Body of pancreas (tissue), 4 donors: ENCODE measurements around the gene RIMS4. TPM values are rescaled to one million over a fixed set of nuclear protein-coding genes. Genes with fewer than 3 reads are reported as not detected.

Experiments used
- ATAC-seq: fragments of 150-250 bp; one replicate; pipeline ENCODE4 v1.9.1; 2016
- DNase-seq, 4 donors: peaks; one replicate each; pipeline ENCODE4 v3.0.0-alpha.2; 2019
- H3K27ac ChIP-seq, 4 donors: fragments of 200-600 bp; sonication (generic); 1 replicate in 3 of 4; 2 replicates in 1 of 4; pipeline versions ENCODE4 v1.5.1 to v1.6.1; 2016 to 2019; ENCODE audit warnings: mild to moderate bottlenecking in 1 of 4, mixed read lengths in 1 of 4, moderate library complexity in 1 of 4
- H3K27me3 ChIP-seq, 2 donors: fragments of 200-600 bp; sonication (generic); one replicate each; pipeline ENCODE4 v1.6.0; 2016; ENCODE audit warnings: mild to moderate bottlenecking in 1 of 2
- H3K36me3 ChIP-seq, 2 donors: fragments of 200-600 bp; sonication (generic); replicated peaks in 1 of 2; 2 replicates each; pipeline ENCODE4 v1.5.1; 2016; ENCODE audit warnings: low read depth in 2 of 2; ENCODE audit not compliant: insufficient read depth in 1 of 2
- H3K4me1 ChIP-seq: fragments of 200-600 bp; sonication (generic); one replicate; pipeline ENCODE4 v1.6.0; 2016
- H3K4me3 ChIP-seq, 2 donors: fragments of 200-600 bp; sonication (generic); 1 replicate in 1 of 2; 2 replicates in 1 of 2; pipeline ENCODE4 v1.5.1; 2016 to 2019
- H3K9me3 ChIP-seq, 3 donors: fragments of 200-600 bp; sonication (generic); 1 replicate in 2 of 3; 2 replicates in 1 of 3; pipeline ENCODE4 v1.5.1; 2016
- CTCF ChIP-seq, 7 experiments: fragments of 450-650 bp in 4 of 7; fragments of 200-600 bp in 3 of 7; sonication (generic) in 3 of 7; IDR thresholded peaks; one replicate each; pipeline ENCODE4 v1.5.1; 2016 to 2019; ENCODE audit warnings: antibody characterized with exemption in 7 of 7
- POLR2A ChIP-seq, 3 donors: fragments of 450-650 bp; IDR thresholded peaks; one replicate each; pipeline ENCODE4 v1.6.1; 2016; ENCODE audit warnings: antibody characterized with exemption in 3 of 3, mild to moderate bottlenecking in 2 of 3
- WGBS, 2 donors: methylation state at CpG; one replicate each; pipeline ENCODE4 v1.1.5; 2017; 5-methylcytosine and 5-hydroxymethylcytosine counted together
- intact Hi-C: fragments of 100-400 bp; cut with DNase I; formaldehyde crosslinking; loops from one replicate; pipeline ENCODE4 v1.15.1; 2023
- total RNA-seq, 2 donors: library from RNA; depleted of rRNA; stranded (reverse); fragments of >200 nt; gene quantifications; one replicate each; pipeline ENCODE4 v1.1.0, GENCODE V29; 2016

The RIMS4 gene
- total RNA-seq, 2 donors from 2014 or later: 0.26 TPM; not detected in 1

GRCh38 chr20:44773070-44773829 is 37.1 kb downstream of the RIMS4 start:
- no peak overlapping the region for H3K27ac ChIP-seq
- H3K9me3 ChIP-seq: no peaks in the 10 kb centered on the region
- DNase-seq (no peak), ATAC-seq (no peak)
- no peaks in the 10 kb centered on the region for H3K4me1 ChIP-seq
- no peak for TF ChIP-seq POLR2A (IDR thresholded peaks at IDR 0.05)
- no peak for TF ChIP-seq CTCF (IDR thresholded peaks at IDR 0.05)
- WGBS, 2 donors: 27 to 30% methylated on average over 10 of the region's 10 CpGs
- no peaks in the 10 kb centered on the region for H3K36me3 ChIP-seq
- no peaks in the 10 kb centered on the region for H3K27me3 ChIP-seq
- no peak overlapping the region for H3K4me3 ChIP-seq
- intact Hi-C loops: no loop called here

- TF ChIP-seq POLR2A (IDR thresholded peaks at IDR 0.05): no peak
- 40 to 42% methylated on average over 8 of the region's 8 CpGs for WGBS, 2 donors
These were observed 37.7 kb downstream of the RIMS4 start for GRCh38 chr20:44772636-44773035.

DNA sequence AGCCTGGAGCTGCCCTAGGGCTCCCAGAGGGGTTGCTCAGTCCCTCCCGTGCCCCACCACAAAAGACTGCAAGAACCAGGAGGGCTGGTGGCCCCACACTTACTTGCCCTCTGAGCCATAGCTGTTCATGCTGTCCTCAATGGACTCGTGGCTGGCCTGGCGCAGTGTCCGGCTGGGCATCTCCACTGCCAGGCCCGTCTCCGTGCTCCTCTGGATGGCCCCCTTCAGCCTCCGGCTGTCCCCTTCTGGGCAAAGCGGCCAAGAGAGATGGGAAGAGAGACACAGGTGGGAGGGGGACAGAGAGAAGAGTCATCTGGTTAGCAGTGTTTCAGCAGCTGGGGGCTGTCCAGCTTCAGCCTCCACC is 39.2 kb downstream of the RIMS4 start:
- DNase-seq (no peak), ATAC-seq (no peak)
- Histone ChIP-seq H3K27ac (no peak overlapping the region), H3K9me3 (no peaks in the 10 kb centered on the region), H3K4me1 (no peaks in the 10 kb centered on the region), H3K36me3 (no peaks in the 10 kb centered on the region), H3K4me3 (no peak overlapping the region), H3K27me3 (no peaks in the 10 kb centered on the region)
- WGBS, 2 donors: 73 to 81% methylated on average over 5 to 8 of the region's 8 CpGs
- intact Hi-C loops: no loop called here
- no peak for TF ChIP-seq CTCF (IDR thresholded peaks at IDR 0.05)
- no peak for TF ChIP-seq POLR2A (IDR thresholded peaks at IDR 0.05)

More at GRCh38 chr20:44772636-44773035, 37.7 kb downstream of the RIMS4 start:
- ATAC-seq: no peak
- Histone ChIP-seq H3K4me1 (no peaks in the 10 kb centered on the region), H3K36me3 (no peaks in the 10 kb centered on the region), H3K27me3 (no peaks in the 10 kb centered on the region), H3K9me3 (no peaks in the 10 kb centered on the region), H3K27ac (no peak overlapping the region), H3K4me3 (no peak overlapping the region)
- intact Hi-C loops: no loop called here
- DNase-seq: no peak

DNA sequence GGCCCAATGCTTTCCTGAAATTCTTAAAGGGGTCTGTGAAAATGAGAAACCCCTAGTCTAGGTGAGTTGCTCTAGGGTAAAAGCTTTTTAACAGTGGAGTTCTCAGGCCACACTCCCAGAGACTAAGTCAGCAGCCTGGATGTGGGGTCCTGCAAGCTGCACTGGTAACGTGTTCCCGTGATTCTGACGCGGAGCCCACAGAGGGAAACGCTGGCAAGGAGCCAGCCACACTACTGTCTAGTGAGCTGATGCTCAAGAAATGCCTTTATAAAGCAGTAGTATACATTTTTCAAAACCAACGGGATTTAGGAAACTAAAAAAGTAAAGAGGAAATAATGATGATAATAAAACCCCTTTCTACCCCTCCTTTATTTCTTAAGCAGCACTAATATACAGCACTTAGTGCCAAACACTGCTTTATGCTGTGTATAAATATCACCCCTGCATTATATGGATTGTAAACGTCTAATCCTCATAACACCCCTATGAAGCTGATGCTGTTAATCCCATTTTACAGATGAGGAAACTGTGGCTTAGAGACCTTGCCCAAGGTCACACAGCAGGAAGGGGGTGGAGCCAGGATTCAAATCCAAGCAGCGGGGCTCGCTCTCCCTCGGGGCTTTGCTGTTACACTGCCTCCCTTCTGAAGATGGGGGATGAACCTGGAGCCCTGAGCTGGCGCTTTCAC is 39.7 kb downstream of the RIMS4 start:
- H3K27me3 ChIP-seq: no peaks in the 10 kb centered on the region

More for the DNA sequence above, 39.7 kb downstream of the RIMS4 start:
- Histone ChIP-seq H3K27ac (no peak overlapping the region), H3K4me1 (no peaks in the 10 kb centered on the region), H3K4me3 (no peak overlapping the region), H3K9me3 (no peaks in the 10 kb centered on the region), H3K36me3 (no peaks in the 10 kb centered on the region)
- ATAC-seq (no peak), DNase-seq (no peak)
- TF ChIP-seq CTCF (IDR thresholded peaks at IDR 0.05) (no peak), POLR2A (IDR thresholded peaks at IDR 0.05) (no peak)
- intact Hi-C loops: no loop called here
- 57 to 69% methylated on average over 10 to 11 of the region's 11 CpGs for WGBS, 2 donors
